ENCODE results near the gene HP1BP3. TPM values are rescaled to one million over a fixed set of nuclear protein-coding genes. Genes with fewer than 3 reads are reported as not detected.
"Not testable (repeated sequence)": the region's sequence is repeated elsewhere in the genome, so short reads cannot be mapped to it uniquely, and the experiment has no call there.

Gene HP1BP3
- total RNA-seq, 1 donor = 279 TPM

- not testable (repeated sequence) for H3K4me3 ChIP-seq (ENCODE audit: low read length); H3K9me3 ChIP-seq (ENCODE audit: low read depth, low read length); H3K27me3 ChIP-seq (ENCODE audit: insufficient read depth, low read length)
- H3K4me1 ChIP-seq (ENCODE audit: insufficient read depth, low read length) = peaks cover 22% of the 10 kb centered on the region
These were observed 2.5 kb upstream of the HP1BP3 start for GRCh38 chr1:20789598-20789997.

- Histone ChIP-seq H3K4me3 (ENCODE audit: low read length) (peak overlapping the region; percentile 90), H3K4me1 (ENCODE audit: insufficient read depth, low read length) (peaks cover 32% of the 10 kb centered on the region), H3K27me3 (ENCODE audit: insufficient read depth, low read length) (no peaks in the 10 kb centered on the region), H3K9me3 (ENCODE audit: low read depth, low read length) (no peaks in the 10 kb centered on the region)
These were observed 1.0 kb upstream of the HP1BP3 start for GRCh38 chr1:20787840-20788795.

GRCh38 chr1:20786253-20787028 is 666 bp downstream of the HP1BP3 start:
- Histone ChIP-seq H3K4me3 (ENCODE audit: low read length) (peak overlapping the region; percentile 90), H3K4me1 (ENCODE audit: insufficient read depth, low read length) (peaks cover 41% of the 10 kb centered on the region), H3K27me3 (ENCODE audit: insufficient read depth, low read length) (no peaks in the 10 kb centered on the region), H3K9me3 (ENCODE audit: low read depth, low read length) (no peaks in the 10 kb centered on the region)

GRCh38 chr1:20785907-20786252 is 1.2 kb downstream of the HP1BP3 start:
- H3K4me1 ChIP-seq (ENCODE audit: insufficient read depth, low read length) = peaks cover 41% of the 10 kb centered on the region
- no peaks in the 10 kb centered on the region for H3K9me3 ChIP-seq (ENCODE audit: low read depth, low read length)
- peak overlapping the region; percentile 90 for H3K4me3 ChIP-seq (ENCODE audit: low read length)
- no peaks in the 10 kb centered on the region for H3K27me3 ChIP-seq (ENCODE audit: insufficient read depth, low read length)

- peaks cover 3% of the 10 kb centered on the region for H3K4me1 ChIP-seq (ENCODE audit: insufficient read depth, low read length)
- no peaks in the 10 kb centered on the region for H3K27me3 ChIP-seq (ENCODE audit: insufficient read depth, low read length)
- H3K4me3 ChIP-seq (ENCODE audit: low read length) = no peak overlapping the region
- H3K9me3 ChIP-seq (ENCODE audit: low read depth, low read length) = no peaks in the 10 kb centered on the region
These were observed 11.4 kb downstream of the HP1BP3 start for GRCh38 chr1:20775700-20776099.

- Histone ChIP-seq H3K4me3 (ENCODE audit: low read length) (no peak overlapping the region), H3K27me3 (ENCODE audit: insufficient read depth, low read length) (no peaks in the 10 kb centered on the region), H3K9me3 (ENCODE audit: low read depth, low read length) (no peaks in the 10 kb centered on the region), H3K4me1 (ENCODE audit: insufficient read depth, low read length) (no peaks in the 10 kb centered on the region)
These were observed 15.3 kb downstream of the HP1BP3 start for GRCh38 chr1:20771780-20772179.

GRCh38 chr1:20770314-20771087 is 16.6 kb downstream of the HP1BP3 start:
- H3K4me1 ChIP-seq (ENCODE audit: insufficient read depth, low read length) = no peaks in the 10 kb centered on the region
- no peak overlapping the region for H3K4me3 ChIP-seq (ENCODE audit: low read length)
- no peaks in the 10 kb centered on the region for H3K9me3 ChIP-seq (ENCODE audit: low read depth, low read length)
- H3K27me3 ChIP-seq (ENCODE audit: insufficient read depth, low read length) = no peaks in the 10 kb centered on the region

- Histone ChIP-seq H3K9me3 (ENCODE audit: low read depth, low read length) (no peaks in the 10 kb centered on the region), H3K27me3 (ENCODE audit: insufficient read depth, low read length) (no peaks in the 10 kb centered on the region), H3K4me1 (ENCODE audit: insufficient read depth, low read length) (no peaks in the 10 kb centered on the region), H3K4me3 (ENCODE audit: low read length) (no peak overlapping the region)
These were observed 19.8 kb downstream of the HP1BP3 start for GRCh38 chr1:20767271-20767670.

GRCh38 chr1:20763417-20763816 is 23.7 kb downstream of the HP1BP3 start:
- H3K4me3 ChIP-seq (ENCODE audit: low read length) = no peak overlapping the region
- no peaks in the 10 kb centered on the region for H3K27me3 ChIP-seq (ENCODE audit: insufficient read depth, low read length)
- H3K4me1 ChIP-seq (ENCODE audit: insufficient read depth, low read length) = no peaks in the 10 kb centered on the region
- no peaks in the 10 kb centered on the region for H3K9me3 ChIP-seq (ENCODE audit: low read depth, low read length)

- H3K9me3 ChIP-seq (ENCODE audit: low read depth, low read length) = no peaks in the 10 kb centered on the region
- no peak overlapping the region for H3K4me3 ChIP-seq (ENCODE audit: low read length)
- no peaks in the 10 kb centered on the region for H3K4me1 ChIP-seq (ENCODE audit: insufficient read depth, low read length)
- no peaks in the 10 kb centered on the region for H3K27me3 ChIP-seq (ENCODE audit: insufficient read depth, low read length)
These were observed 26.8 kb downstream of the HP1BP3 start for GRCh38 chr1:20760322-20760721.

GRCh38 chr1:20753589-20753988 is 33.5 kb downstream of the HP1BP3 start:
- no peaks in the 10 kb centered on the region for H3K27me3 ChIP-seq (ENCODE audit: insufficient read depth, low read length)
- no peaks in the 10 kb centered on the region for H3K9me3 ChIP-seq (ENCODE audit: low read depth, low read length)
- no peaks in the 10 kb centered on the region for H3K4me1 ChIP-seq (ENCODE audit: insufficient read depth, low read length)
- H3K4me3 ChIP-seq (ENCODE audit: low read length) = no peak overlapping the region

GRCh38 chr1:20751462-20751990 is 35.6 kb downstream of the HP1BP3 start:
- H3K27me3 ChIP-seq (ENCODE audit: insufficient read depth, low read length) = no peaks in the 10 kb centered on the region
- H3K9me3 ChIP-seq (ENCODE audit: low read depth, low read length) = no peaks in the 10 kb centered on the region
- H3K4me1 ChIP-seq (ENCODE audit: insufficient read depth, low read length) = no peaks in the 10 kb centered on the region
- H3K4me3 ChIP-seq (ENCODE audit: low read length) = no peak overlapping the region

GRCh38 chr1:20742671-20743070 is 44.4 kb downstream of the HP1BP3 start:
- Histone ChIP-seq H3K4me3 (ENCODE audit: low read length) (no peak overlapping the region), H3K4me1 (ENCODE audit: insufficient read depth, low read length) (no peaks in the 10 kb centered on the region), H3K27me3 (ENCODE audit: insufficient read depth, low read length) (no peaks in the 10 kb centered on the region), H3K9me3 (ENCODE audit: low read depth, low read length) (no peaks in the 10 kb centered on the region)

- H3K9me3 ChIP-seq (ENCODE audit: low read depth, low read length) = no peaks in the 10 kb centered on the region
- H3K4me1 ChIP-seq (ENCODE audit: insufficient read depth, low read length) = no peaks in the 10 kb centered on the region
- H3K27me3 ChIP-seq (ENCODE audit: insufficient read depth, low read length) = no peaks in the 10 kb centered on the region
- H3K4me3 ChIP-seq (ENCODE audit: low read length) = no peak overlapping the region
These were observed 46.3 kb downstream of the HP1BP3 start for GRCh38 chr1:20740781-20741180.

GRCh38 chr1:20739225-20739624 is 47.9 kb downstream of the HP1BP3 start:
- no peak overlapping the region for H3K4me3 ChIP-seq (ENCODE audit: low read length)

More at GRCh38 chr1:20739225-20739624, 47.9 kb downstream of the HP1BP3 start:
- Histone ChIP-seq H3K4me1 (ENCODE audit: insufficient read depth, low read length) (no peaks in the 10 kb centered on the region), H3K27me3 (ENCODE audit: insufficient read depth, low read length) (no peaks in the 10 kb centered on the region), H3K9me3 (ENCODE audit: low read depth, low read length) (no peaks in the 10 kb centered on the region)
